ENCODE measurements around the gene WIPI1.

- TF ChIP-seq POLR2A (IDR thresholded peaks at IDR 0.05; ENCODE audit: low read length), result no peak
- TF ChIP-seq GATA1 (IDR thresholded peaks at IDR 0.05; ENCODE audit: low read depth, low read length), result no peak
These were observed 56.0 kb downstream of the WIPI1 start for GRCh38 chr17:68401288-68401687.
